DND-41 (cell line): ENCODE results near the gene ABCD3.
A peak's percentile ranks its signal among the peaks of the same experiment; 100 is the strongest.

Source experiments
- ATAC-seq: fragments of 200-7000 bp; cut with Tn5 transposase; 3 replicates; pipeline ENCODE4 v1.9.1; 2021; ENCODE audit warnings: low read depth; ENCODE audit not compliant: insufficient read depth
- DNase-seq: peaks from one replicate; pipeline ENCODE4 v3.0.0-alpha.2; 2020
- H2AFZ ChIP-seq: 2 replicates; pipeline ENCODE4 v1.6.0; 2012; ENCODE audit warnings: low read depth, low read length
- H3K27ac ChIP-seq: 2 replicates; pipeline ENCODE4 v1.5.1; 2012; ENCODE audit warnings: low read length, inconsistent platforms
- H3K27me3 ChIP-seq: fragments of 200-600 bp; sonication (generic); 2 replicates; pipeline ENCODE4 v1.6.0; 2012; ENCODE audit warnings: low read length, mild to moderate bottlenecking, inconsistent platforms; ENCODE audit not compliant: insufficient read depth, poor library complexity
- H3K36me3 ChIP-seq: 2 replicates; pipeline ENCODE4 v1.5.1; 2012; ENCODE audit warnings: low read length, inconsistent platforms; ENCODE audit not compliant: insufficient read depth
- H3K4me1 ChIP-seq: 2 replicates; pipeline ENCODE4 v1.5.1; 2012; ENCODE audit warnings: mild to moderate bottlenecking, low read length; ENCODE audit not compliant: insufficient read depth
- H3K4me2 ChIP-seq: 2 replicates; pipeline ENCODE4 v1.6.0; 2012; ENCODE audit warnings: mild to moderate bottlenecking, moderate library complexity, low read length, inconsistent platforms; ENCODE audit not compliant: insufficient read depth
- H3K4me3 ChIP-seq, 2 experiments: fragments of 200-600 bp in 1 of 2; shearing (Covaris generic) in 1 of 2; 2 replicates each; pipeline ENCODE4 v1.5.1; 2012 to 2016; ENCODE audit warnings: inconsistent platforms in 2 of 2, low read length in 2 of 2, mild to moderate bottlenecking in 2 of 2, low read depth in 1 of 2, moderate library complexity in 1 of 2
- H3K79me2 ChIP-seq: 2 replicates; pipeline ENCODE4 v1.6.0; 2012; ENCODE audit warnings: low read length, inconsistent platforms; ENCODE audit not compliant: insufficient read depth
- H3K9ac ChIP-seq: 2 replicates; pipeline ENCODE4 v1.6.0; 2012; ENCODE audit warnings: low read depth, mild to moderate bottlenecking, inconsistent platforms, low read length, moderate library complexity
- H3K9me3 ChIP-seq: 2 replicates; pipeline ENCODE4 v1.5.1; 2012; ENCODE audit warnings: low read length, moderate library complexity, mild to moderate bottlenecking, inconsistent platforms; ENCODE audit not compliant: insufficient read depth, severe bottlenecking
- H4K20me1 ChIP-seq: 2 replicates; pipeline ENCODE4 v1.6.0; 2012; ENCODE audit warnings: low read length; ENCODE audit not compliant: insufficient read depth
- EZH2 ChIP-seq: IDR thresholded peaks from 3 replicates; pipeline ENCODE4 v1.6.1; 2012; ENCODE audit warnings: borderline replicate concordance, low read depth, mild to moderate bottlenecking, moderate library complexity, low read length, inconsistent platforms; ENCODE audit not compliant: severe bottlenecking
- TF ChIP-seq, protein P1 (sequence below): IDR thresholded peaks from 2 replicates; pipeline ENCODE4 v1.5.1; 2012; ENCODE audit warnings: borderline replicate concordance, low read length, moderate library complexity, mild to moderate bottlenecking; ENCODE audit not compliant: poor library complexity, severe bottlenecking; ENCODE audit errors: extremely low read depth

The ABCD3 gene

DNA sequence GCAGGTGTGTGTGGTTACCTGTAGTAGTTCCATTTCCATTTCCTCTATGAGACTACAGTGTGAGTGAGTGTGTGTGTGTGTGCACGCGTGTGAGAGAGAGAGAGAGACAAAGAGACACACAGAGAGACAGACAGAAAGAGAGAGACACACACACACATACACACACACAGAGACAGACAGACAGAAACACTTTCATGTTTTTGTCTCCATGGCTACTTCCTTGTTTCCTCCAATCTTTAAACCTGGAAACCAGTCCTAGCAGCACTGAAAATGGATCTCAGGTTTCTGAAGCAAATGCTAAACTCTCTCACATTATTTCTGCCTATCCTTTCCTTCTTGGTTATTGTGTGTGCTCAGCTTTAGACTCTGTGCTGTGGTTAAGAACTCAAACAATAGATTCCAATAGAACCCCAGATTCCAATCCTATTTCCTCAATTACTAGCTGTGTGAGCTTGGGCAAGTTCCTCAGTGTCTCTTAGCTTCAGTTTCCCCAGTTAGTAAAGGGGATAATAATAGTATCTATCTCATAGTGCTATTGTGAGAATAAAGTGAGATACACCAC is 22.4 kb upstream of the ABCD3 start:
- Histone ChIP-seq H3K27me3 (no peaks in the 10 kb centered on the region), H3K4me3 (no peak overlapping the region), H3K9ac (no peak overlapping the region), H3K9me3 (no peaks in the 10 kb centered on the region), H3K4me1 (no peaks in the 10 kb centered on the region), H4K20me1 (no peaks in the 10 kb centered on the region), H2AFZ (no peak overlapping the region), H3K4me2 (no peak overlapping the region), H3K36me3 (no peaks in the 10 kb centered on the region), H3K27ac (no peak overlapping the region), H3K79me2 (no peaks in the 10 kb centered on the region)
- no peak for DNase-seq
- no peak for ATAC-seq
- TF ChIP-seq, protein P1, sequence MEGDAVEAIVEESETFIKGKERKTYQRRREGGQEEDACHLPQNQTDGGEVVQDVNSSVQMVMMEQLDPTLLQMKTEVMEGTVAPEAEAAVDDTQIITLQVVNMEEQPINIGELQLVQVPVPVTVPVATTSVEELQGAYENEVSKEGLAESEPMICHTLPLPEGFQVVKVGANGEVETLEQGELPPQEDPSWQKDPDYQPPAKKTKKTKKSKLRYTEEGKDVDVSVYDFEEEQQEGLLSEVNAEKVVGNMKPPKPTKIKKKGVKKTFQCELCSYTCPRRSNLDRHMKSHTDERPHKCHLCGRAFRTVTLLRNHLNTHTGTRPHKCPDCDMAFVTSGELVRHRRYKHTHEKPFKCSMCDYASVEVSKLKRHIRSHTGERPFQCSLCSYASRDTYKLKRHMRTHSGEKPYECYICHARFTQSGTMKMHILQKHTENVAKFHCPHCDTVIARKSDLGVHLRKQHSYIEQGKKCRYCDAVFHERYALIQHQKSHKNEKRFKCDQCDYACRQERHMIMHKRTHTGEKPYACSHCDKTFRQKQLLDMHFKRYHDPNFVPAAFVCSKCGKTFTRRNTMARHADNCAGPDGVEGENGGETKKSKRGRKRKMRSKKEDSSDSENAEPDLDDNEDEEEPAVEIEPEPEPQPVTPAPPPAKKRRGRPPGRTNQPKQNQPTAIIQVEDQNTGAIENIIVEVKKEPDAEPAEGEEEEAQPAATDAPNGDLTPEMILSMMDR = no peak

DNA sequence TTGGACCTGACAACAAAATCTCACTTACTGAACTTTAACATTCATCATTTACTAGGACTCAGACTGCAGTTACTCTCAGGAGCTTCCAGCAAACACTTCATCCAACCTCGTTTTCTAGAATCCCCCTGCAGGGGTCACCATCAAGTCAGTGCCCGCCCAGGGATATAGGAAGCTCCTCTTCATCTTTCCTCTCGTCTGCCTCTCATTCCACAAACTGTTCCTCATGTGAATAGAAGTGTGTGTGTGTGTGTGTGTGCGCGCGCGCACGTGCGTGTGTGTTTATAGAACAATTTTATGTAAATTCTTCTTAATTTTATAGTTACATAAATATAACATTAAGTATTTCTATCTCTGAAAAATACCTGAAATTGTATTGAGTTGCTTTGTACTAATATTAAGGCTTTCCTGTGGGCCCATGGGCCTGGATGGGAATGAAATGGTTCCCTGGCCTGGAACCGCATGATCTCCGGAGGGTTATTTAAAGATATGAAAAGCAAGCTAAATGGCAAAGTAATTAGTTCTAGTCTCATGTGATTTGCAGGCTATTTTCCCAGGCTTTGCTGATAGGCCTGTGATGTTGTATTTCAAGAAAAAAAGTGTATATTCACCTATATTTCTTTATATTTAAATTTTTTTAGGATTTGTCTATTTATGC is 21.7 kb upstream of the ABCD3 start:
- ATAC-seq (no peak), DNase-seq (no peak)
- Histone ChIP-seq H3K36me3 (no peaks in the 10 kb centered on the region), H3K27ac (no peak overlapping the region), H3K4me1 (no peaks in the 10 kb centered on the region), H3K9ac (no peak overlapping the region), H3K4me2 (no peak overlapping the region), H3K9me3 (no peaks in the 10 kb centered on the region), H3K27me3 (no peaks in the 10 kb centered on the region), H4K20me1 (no peaks in the 10 kb centered on the region), H3K4me3 (no peak overlapping the region), H3K79me2 (no peaks in the 10 kb centered on the region), H2AFZ (no peak overlapping the region)
- no peak for TF ChIP-seq EZH2
- TF ChIP-seq, protein P1 = peak; percentile 25

DNA sequence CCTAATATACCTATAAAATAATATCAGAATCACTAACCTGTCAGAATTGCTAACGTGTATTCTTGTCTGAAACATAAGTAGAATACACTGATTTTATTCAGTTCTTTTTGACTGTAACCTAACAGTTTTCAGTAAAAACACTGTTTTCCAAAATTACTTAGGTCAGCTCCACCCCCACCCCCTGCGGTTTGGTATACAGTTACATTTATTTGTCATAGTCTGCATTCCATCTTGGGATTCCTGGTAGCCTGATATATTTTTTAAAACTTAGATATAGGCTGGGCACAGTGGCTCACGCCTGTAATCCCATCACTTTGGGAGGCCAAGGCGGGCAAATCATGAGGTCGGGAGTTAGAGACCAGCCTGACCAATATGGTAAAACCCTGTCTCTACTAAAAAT is 19.8 kb upstream of the ABCD3 start:
- Histone ChIP-seq H3K4me2 (no peak overlapping the region), H3K9me3 (no peaks in the 10 kb centered on the region), H2AFZ (no peak overlapping the region), H3K9ac (no peak overlapping the region), H3K27ac (no peak overlapping the region), H4K20me1 (no peaks in the 10 kb centered on the region), H3K36me3 (no peaks in the 10 kb centered on the region), H3K27me3 (no peaks in the 10 kb centered on the region), H3K4me1 (no peaks in the 10 kb centered on the region), H3K4me3 (no peak overlapping the region), H3K79me2 (no peaks in the 10 kb centered on the region)
- ATAC-seq (no peak), DNase-seq (no peak)
- TF ChIP-seq, protein P1 = no peak
- TF ChIP-seq EZH2 = no peak
